DMS 273 (cell line): ENCODE results near the gene LHX2.
"Not testable (repeated sequence)": the region's sequence is repeated elsewhere in the genome, so short reads cannot be mapped to it uniquely, and the experiment has no call there.

ENCODE experiments used
- DNase-seq: peaks from one replicate; lab custom pipeline; 2025; ENCODE audit not compliant: unreplicated experiment; lab: John Stamatoyannopoulos, UW

The LHX2 gene

GRCh38 chr9:124011460-124012301 is at the start of gene LHX2:
LHX2 (plus strand) TSS chr9:124011768; CDS start chr9:124012349, 581 bp downstream.
- peak; percentile 98 for DNase-seq

DNA sequence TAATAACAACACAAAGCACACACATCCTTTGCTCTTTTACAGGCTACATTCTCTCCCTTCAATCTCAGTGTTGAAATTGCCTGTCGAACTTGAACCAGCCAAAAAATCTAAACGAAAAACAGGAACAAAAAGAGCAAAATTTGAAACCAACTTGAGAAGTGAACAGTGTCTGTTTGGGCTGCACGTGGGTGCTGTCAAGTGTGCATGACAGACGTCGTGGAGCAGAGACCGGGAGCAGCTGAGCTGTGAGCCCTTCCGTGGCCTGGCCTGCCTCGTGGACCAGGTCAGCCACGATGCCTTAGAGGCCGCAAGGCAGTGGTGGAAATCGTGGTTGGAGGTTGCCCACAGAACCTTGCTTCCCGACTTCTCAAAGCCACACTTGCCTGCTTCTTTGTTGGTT is 46.8 kb upstream of the LHX2 start:
- DNase-seq: no peak

DNA sequence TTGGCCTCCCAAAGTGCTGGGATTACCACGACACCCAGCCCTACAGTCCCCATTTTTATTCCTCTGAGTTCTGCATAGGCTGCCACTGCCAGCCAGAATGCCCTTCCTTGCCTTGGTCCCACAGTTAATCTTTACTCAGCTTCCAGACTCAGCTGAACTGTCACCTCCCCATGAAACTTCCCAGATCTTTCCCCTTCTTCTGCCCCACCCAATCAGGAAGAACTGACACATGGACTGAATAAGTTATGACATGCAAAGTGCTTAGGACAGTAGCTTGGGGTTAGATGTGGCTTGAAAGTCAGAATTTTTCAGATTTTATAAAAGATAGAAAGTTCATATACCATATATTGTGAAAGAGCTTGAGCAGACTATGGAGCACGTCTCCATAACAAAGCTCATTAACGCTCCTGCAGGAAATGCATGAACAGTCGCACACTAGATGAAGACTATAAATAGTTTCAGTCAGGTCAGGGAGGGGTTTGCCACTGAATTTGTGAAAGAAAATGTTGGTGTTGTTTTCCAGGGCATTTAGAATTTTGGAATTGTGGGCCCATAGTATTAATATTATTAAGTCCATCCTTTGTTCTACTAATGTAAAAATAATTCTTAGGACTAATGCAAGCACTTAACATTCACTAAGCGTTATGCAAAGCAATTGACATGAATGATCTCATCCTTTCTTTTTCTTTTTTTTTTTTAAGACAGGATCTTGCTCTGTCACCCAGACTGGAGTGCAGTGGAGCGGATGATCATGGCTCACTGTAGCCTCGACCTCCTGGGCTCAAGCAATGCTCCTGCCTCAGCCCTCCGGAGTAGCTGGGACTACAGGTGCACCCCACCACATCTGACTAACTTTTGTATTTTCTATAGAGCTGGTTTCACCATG is 45.5 kb upstream of the LHX2 start:
- no peak for DNase-seq

GRCh38 chr9:123967323-123967722 is 44.2 kb upstream of the LHX2 start:
- no peak for DNase-seq

- no peak for DNase-seq
Measured at GRCh38 chr9:123972618-123973017, 39.0 kb upstream of the LHX2 start.

GRCh38 chr9:123973590-123974223 is 37.9 kb upstream of the LHX2 start:
- no peak for DNase-seq

DNA sequence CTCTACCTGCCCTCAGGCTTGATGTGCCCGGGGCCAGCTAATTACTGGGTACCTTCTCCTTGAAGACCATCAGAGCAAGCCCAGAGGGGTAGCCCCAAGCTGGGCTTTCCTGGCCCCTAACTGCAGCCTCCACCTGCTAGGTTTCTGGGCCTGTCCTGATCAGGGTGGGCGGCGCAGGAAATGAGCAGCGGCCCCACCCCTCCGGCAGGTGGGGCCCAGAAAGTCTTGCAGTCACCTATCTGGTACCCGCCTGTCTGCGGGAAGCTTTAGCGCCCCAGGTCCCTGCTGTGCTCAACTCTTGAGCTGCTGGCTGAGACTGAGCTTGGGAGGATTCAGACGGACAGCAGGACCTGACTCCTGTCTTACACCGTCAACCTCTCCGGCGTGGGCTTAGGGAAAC is 37.1 kb upstream of the LHX2 start:
- no peak for DNase-seq

DNA sequence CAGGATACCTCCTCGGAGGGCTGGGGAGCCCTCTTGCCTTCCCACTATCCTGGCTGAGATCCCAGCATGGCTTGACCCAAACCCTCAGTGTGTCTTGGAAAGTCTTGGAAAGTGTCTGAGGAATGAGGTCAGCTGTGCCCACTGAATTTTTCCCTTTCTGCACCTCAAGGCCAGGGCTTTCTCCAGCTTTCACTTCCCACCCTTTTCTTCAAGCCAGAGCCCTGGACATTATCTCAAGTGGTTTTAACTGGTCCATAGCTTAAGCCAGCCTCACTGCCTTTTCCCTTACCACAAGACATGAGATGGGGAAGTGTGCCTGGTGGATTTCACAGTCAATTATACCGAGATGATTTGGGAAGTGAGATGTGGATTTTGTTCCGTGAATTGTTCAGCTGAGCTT is 35.7 kb upstream of the LHX2 start:
- DNase-seq: no peak

DNA sequence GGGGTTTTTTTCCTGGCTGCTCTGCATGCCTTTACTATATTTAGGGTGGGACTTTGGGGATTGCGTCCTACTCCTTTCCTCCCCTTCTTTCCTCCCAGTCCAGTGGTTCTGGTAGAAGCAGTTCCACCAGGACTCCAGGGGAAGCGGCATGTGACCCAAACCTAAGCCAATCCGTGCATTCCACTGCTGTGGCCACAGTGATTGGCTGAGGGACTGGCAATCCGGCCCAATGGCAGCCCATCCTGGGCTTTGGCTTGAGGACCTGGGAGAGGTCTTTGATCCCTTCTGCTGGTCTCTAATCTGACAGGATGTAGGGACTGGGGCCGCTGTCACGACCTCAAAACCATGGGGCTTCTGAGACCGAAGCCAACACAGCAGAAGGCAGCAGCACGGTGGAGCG is 35.0 kb upstream of the LHX2 start:
- DNase-seq: not testable (repeated sequence)

DNA sequence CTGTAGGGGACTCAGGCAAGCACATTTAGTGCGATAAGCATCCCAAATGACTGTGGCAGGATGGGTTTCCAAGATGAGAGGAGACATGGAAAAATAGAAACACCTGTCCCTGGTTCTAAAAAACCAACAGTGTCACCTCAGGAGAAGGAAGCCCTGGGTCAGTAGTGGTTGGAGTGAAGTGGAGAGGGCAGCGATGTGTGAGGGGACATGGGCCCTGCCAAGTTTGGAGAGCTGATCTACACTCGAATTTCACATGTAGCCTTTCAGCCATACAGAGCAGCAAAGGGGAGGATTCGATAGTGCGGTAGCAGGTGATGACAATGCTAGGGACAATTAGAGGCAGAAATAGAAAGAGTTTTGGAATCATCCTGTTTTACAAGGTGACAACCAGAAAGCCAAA is 32.6 kb upstream of the LHX2 start:
- no peak for DNase-seq

- DNase-seq: no peak
Measured at GRCh38 chr9:123982535-123982934, 29.0 kb upstream of the LHX2 start.

GRCh38 chr9:123983047-123983446 is 28.5 kb upstream of the LHX2 start:
- no peak for DNase-seq

- no peak for DNase-seq
Measured at GRCh38 chr9:123984802-123985201, 26.8 kb upstream of the LHX2 start.

DNA sequence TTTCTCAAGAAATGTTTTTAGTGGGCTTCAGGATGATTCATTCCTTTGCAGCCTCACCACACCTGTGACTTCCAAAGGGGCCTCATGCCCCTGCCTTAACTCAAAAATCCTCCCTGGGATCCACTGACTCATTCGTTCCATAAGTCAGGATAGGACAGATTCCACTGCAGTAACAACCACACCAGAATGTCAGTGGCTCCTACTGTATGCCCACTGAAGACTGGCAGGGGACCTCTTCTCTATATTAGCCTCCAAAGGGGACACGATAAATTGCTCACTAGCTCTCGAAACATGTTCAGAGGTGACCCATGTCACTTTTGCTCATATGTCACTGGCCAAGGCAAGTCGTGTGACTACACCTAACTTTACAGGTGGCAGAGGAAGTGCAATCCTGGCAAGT is 25.7 kb upstream of the LHX2 start:
- no peak for DNase-seq

GRCh38 chr9:123990427-123990826 is 21.1 kb upstream of the LHX2 start:
- DNase-seq: no peak

DNA sequence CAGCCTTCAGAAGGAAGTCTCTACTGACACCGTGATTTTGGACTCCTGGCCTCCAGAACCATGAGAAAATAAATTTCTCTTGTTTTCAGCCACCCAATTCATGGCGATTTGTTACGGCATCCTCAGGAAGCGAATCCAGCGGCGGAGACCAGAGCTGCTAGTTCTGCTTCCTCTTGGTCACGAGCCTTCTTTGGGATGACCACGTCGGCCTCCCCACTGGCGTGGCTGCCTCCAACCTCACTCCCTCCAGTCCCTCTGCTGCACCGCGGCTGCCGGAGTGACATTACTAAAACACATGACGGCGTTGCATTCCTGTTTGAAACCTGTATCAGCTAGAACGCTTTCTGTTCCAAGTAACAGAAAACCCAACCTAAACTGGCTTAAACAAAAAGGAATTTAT is 18.9 kb upstream of the LHX2 start:
- DNase-seq: not testable (repeated sequence)

- DNase-seq: peak; percentile 22
Measured at GRCh38 chr9:123996731-123997421, 14.7 kb upstream of the LHX2 start.

- no peak for DNase-seq
Measured at GRCh38 chr9:123997665-123998277, 13.8 kb upstream of the LHX2 start.

GRCh38 chr9:123998278-123998925 is 13.2 kb upstream of the LHX2 start:
- DNase-seq: no peak
